WERI-Rb-1 (cell line): Measurements from ENCODE around the gene LGALS4.
"Not testable (repeated sequence)": the region's sequence is repeated elsewhere in the genome, so short reads cannot be mapped to it uniquely, and the experiment has no call there.

Experiments
- DNase-seq: peaks from one replicate; pipeline ENCODE4 v3.0.0-alpha.2; 2020
- H3K27ac ChIP-seq: fragments of 250-450 bp; sonication (Bioruptor Pico); 2 replicates; pipeline ENCODE4 v1.5.1; 2020; ENCODE audit warnings: mild to moderate bottlenecking, moderate library complexity
- H3K27me3 ChIP-seq: fragments of 250-450 bp; sonication (Bioruptor Pico); 2 replicates; pipeline ENCODE4 v1.5.1; 2021; ENCODE audit warnings: mild to moderate bottlenecking, low read depth, moderate library complexity; ENCODE audit not compliant: insufficient read depth, severe bottlenecking
- H3K36me3 ChIP-seq: fragments of 250-450 bp; sonication (Bioruptor Pico); 2 replicates; pipeline ENCODE4 v1.5.1; 2020; ENCODE audit warnings: mild to moderate bottlenecking, moderate library complexity
- H3K4me3 ChIP-seq: 2 replicates; pipeline ENCODE4 v1.5.1; 2011; ENCODE audit warnings: low read depth, mild to moderate bottlenecking, control low read depth, low read length
- H3K9me3 ChIP-seq: fragments of 250-450 bp; sonication (Bioruptor Pico); 2 replicates; pipeline ENCODE4 v1.5.1; 2021; ENCODE audit warnings: mild to moderate bottlenecking, moderate library complexity; ENCODE audit not compliant: severe bottlenecking
- CTCF ChIP-seq: IDR thresholded peaks from 2 replicates; pipeline ENCODE4 v1.5.1; 2011; ENCODE audit warnings: low read depth, mild to moderate bottlenecking, control low read depth, inconsistent platforms, low read length

The LGALS4 gene

GRCh38 chr19:38793671-38794070 is 19.1 kb downstream of the LGALS4 start:
- H3K36me3 ChIP-seq, result no peaks in the 10 kb centered on the region
- no peak overlapping the region for H3K4me3 ChIP-seq
- DNase-seq, result no peak
- no peak overlapping the region for H3K27ac ChIP-seq
- H3K27me3 ChIP-seq, result no peaks in the 10 kb centered on the region
- H3K9me3 ChIP-seq, result no peaks in the 10 kb centered on the region
- TF ChIP-seq CTCF, result no peak

GRCh38 chr19:38793177-38793576 is 19.6 kb downstream of the LGALS4 start:
- no peak overlapping the region for H3K27ac ChIP-seq
- no peak for TF ChIP-seq CTCF
- H3K4me3 ChIP-seq, result no peak overlapping the region
- DNase-seq, result no peak
- no peaks in the 10 kb centered on the region for H3K9me3 ChIP-seq
- H3K36me3 ChIP-seq, result no peaks in the 10 kb centered on the region
- no peaks in the 10 kb centered on the region for H3K27me3 ChIP-seq

DNA sequence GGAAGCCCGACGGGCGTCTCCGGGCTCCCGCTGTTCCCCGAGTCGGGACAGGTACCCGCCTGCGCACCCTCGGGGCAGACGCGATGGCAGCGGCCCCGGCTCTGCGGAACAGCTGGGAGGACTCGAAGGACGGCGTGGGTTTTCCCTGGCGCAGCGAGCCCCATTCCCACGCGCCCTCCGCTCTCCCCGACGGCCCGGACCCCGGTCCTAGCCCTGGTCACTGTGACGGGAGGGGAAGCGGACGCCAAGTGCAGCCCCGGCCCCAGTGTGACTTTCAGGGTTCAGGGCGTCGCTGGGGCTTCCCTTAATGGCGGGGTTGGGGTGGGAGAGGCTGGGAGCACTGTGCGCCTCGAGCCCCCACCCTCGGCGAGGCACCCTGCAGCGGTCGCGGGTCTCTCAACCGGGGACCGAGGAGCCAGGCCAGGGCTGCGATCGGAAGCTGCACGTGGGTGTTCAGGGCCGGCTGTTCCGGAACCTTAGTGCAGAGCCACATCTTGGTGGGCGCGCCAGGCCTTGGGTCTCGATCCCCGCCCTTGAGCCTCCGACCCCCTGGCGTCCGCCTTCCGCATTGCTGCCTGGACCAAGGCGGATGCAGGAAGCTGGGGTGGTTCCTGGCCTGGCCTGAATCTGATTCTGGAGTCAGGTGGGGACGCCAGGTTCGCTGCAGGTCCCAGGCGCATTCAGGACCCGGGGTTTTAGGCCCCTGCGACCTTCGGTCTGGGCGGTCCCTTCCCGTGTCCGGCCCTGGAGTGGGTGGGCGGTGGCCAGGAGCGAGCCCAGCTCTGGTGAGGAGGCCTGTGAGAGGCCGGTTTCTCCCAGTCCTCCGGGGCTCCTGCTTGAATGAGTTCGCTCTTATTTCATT is 20.3 kb downstream of the LGALS4 start:
- Histone ChIP-seq H3K27me3 (no peaks in the 10 kb centered on the region), H3K36me3 (no peaks in the 10 kb centered on the region), H3K27ac (no peak overlapping the region), H3K4me3 (no peak overlapping the region), H3K9me3 (no peaks in the 10 kb centered on the region)
- no peak for TF ChIP-seq CTCF
- no peak for DNase-seq

- not testable (repeated sequence) for DNase-seq, H3K9me3 ChIP-seq, H3K27ac ChIP-seq, H3K27me3 ChIP-seq, H3K36me3 ChIP-seq, H3K4me3 ChIP-seq
Observed at GRCh38 chr19:38791451-38792064, 21.2 kb downstream of the LGALS4 start.

GRCh38 chr19:38790507-38791403 is 22.0 kb downstream of the LGALS4 start:
- H3K36me3 ChIP-seq, H3K9me3 ChIP-seq, H3K27me3 ChIP-seq, H3K4me3 ChIP-seq, DNase-seq, H3K27ac ChIP-seq: not testable (repeated sequence)

GRCh38 chr19:38788478-38789243 is 24.1 kb downstream of the LGALS4 start, which contains the start of gene LGALS7B:
LGALS7B (plus strand) TSS chr19:38789200; CDS start chr19:38789227, 27 bp downstream.
- TF ChIP-seq CTCF, result no peak
- no peak within 1 kb of the TSS for H3K4me3 ChIP-seq
- no peaks in the 10 kb centered on the region for H3K9me3 ChIP-seq
- H3K27ac ChIP-seq, result no peak within 1 kb of the TSS
- no peak for DNase-seq
- H3K36me3 ChIP-seq, result no peaks in the 10 kb centered on the region
- H3K27me3 ChIP-seq, result no peaks in the 10 kb centered on the region
